HCT116 (cell line): Measurements from ENCODE around the gene NSG1. TPM values are rescaled to one million over a fixed set of nuclear protein-coding genes. Genes with fewer than 3 reads are reported as not detected.
A peak's percentile ranks its signal among the peaks of the same experiment; 100 is the strongest.

Source experiments
- ATAC-seq: fragments of 200-7000 bp; cut with Tn5 transposase; 2 replicates; pipeline ENCODE4 v1.9.1; 2020; ENCODE audit warnings: mild to moderate bottlenecking, moderate library complexity
- BruUV-seq: library from RNA; stranded (reverse); fragments of 400-500 nt; replicated peaks from 2 replicates; lab custom pipeline; 2021; lab: Mats Ljungman, UMichigan
- CTCF ChIA-PET: fragments of 300-600 bp; sonication (Branson Sonifier 250); formaldehyde crosslinking; loops from one replicate; lab custom pipeline; 2021; ENCODE audit warnings: antibody characterized with exemption; lab: Charles Lee
- POLR2A ChIA-PET: fragments of 300-600, 350-600 bp; sonication (Branson Sonifier 250); formaldehyde crosslinking; loops from one replicate; lab custom pipeline; 2021; ENCODE audit warnings: antibody characterized with exemption; lab: Charles Lee
- RAD21 ChIA-PET, 2 experiments: fragments of 300-600 bp; sonication (Branson Sonifier 250); formaldehyde crosslinking; loops; one replicate each; lab custom pipeline; 2023; ENCODE audit warnings: low total read pairs in 2 of 2; ENCODE audit not compliant: uncharacterized antibody in 2 of 2, unreplicated experiment in 2 of 2, low non-redundant PET in 1 of 2; lab: Charles Lee
- DNase-seq: peaks from one replicate; pipeline ENCODE4 v3.0.0-alpha.2; 2010; ENCODE audit warnings: low read depth, low spot score
- H2AFZ ChIP-seq: fragments of 200-600 bp; shearing (Covaris generic), sonication (generic); 2 replicates; pipeline ENCODE4 v1.6.1; 2017; ENCODE audit warnings: low read depth, mixed run types, mixed read lengths, antibody characterized with exemption, low read length; ENCODE audit not compliant: poor library complexity, severe bottlenecking
- H3K27ac ChIP-seq: 2 replicates; pipeline ENCODE4 v1.5.1; 2012; ENCODE audit warnings: low read depth, low read length
- H3K27me3 ChIP-seq: fragments of 200-600 bp; sonication (generic); 2 replicates; pipeline ENCODE4 v1.6.1; 2016; ENCODE audit warnings: mixed run types, low read length, mixed read lengths; ENCODE audit not compliant: insufficient read depth
- H3K36me3 ChIP-seq, 2 experiments: fragments of 200-500 bp in 1 of 2; fragments of 200-600 bp in 1 of 2; sonication (Bioruptor generic) in 1 of 2; sonication (generic) in 1 of 2; 2 replicates each; pipeline versions ENCODE4 v1.5.1 to v1.6.1; 2014 to 2016; ENCODE audit warnings: low read length in 2 of 2, inconsistent platforms in 1 of 2, mixed read lengths in 1 of 2, mixed run types in 1 of 2; ENCODE audit not compliant: insufficient read depth in 2 of 2, control insufficient read depth in 1 of 2
- H3K4me1 ChIP-seq, 2 experiments: fragments of 200-600 bp in 1 of 2; sonication (generic) in 1 of 2; 2 replicates each; pipeline versions ENCODE4 v1.5.1 to v1.6.1; 2012 to 2017; ENCODE audit warnings: low read length in 2 of 2, inconsistent platforms in 1 of 2, mild to moderate bottlenecking in 1 of 2, mixed read lengths in 1 of 2, mixed run types in 1 of 2, moderate library complexity in 1 of 2; ENCODE audit not compliant: insufficient read depth in 2 of 2, control insufficient read depth in 1 of 2
- H3K4me2 ChIP-seq: fragments of 200-600 bp; sonication (generic); 2 replicates; pipeline ENCODE4 v1.6.1; 2017; ENCODE audit warnings: mixed run types, low read length, mixed read lengths
- H3K4me3 ChIP-seq, 2 experiments: fragments of 200-600 bp in 1 of 2; sonication (generic) in 1 of 2; replicated peaks in 1 of 2; 2 replicates each; pipeline ENCODE4 v1.5.1; 2011 to 2016; ENCODE audit warnings: low read length in 2 of 2, control low read depth in 1 of 2, low read depth in 1 of 2, mild to moderate bottlenecking in 1 of 2, mixed read lengths in 1 of 2, mixed run types in 1 of 2
- H3K79me2 ChIP-seq: fragments of 200-600 bp; sonication (generic); 2 replicates; pipeline ENCODE4 v1.6.1; 2017; ENCODE audit warnings: mild to moderate bottlenecking, mixed run types, low read length, moderate library complexity, mixed read lengths; ENCODE audit not compliant: insufficient read depth
- H3K9ac ChIP-seq: fragments of 200-600 bp; sonication (generic); 2 replicates; pipeline ENCODE4 v1.6.1; 2016; ENCODE audit warnings: low read length, mixed read lengths
- H3K9me2 ChIP-seq: fragments of 200-600 bp; sonication (generic), shearing (Covaris generic); 2 replicates; pipeline ENCODE4 v1.6.1; 2017; ENCODE audit warnings: mixed run types, mild to moderate bottlenecking, moderate library complexity; ENCODE audit not compliant: insufficient read depth
- H3K9me3 ChIP-seq, 2 experiments: fragments of 200-500 bp in 1 of 2; fragments of 200-600 bp in 1 of 2; sonication (Bioruptor generic) in 1 of 2; sonication (generic) in 1 of 2; 2 replicates each; pipeline ENCODE4 v1.6.1; 2014 to 2017; ENCODE audit warnings: low read length in 2 of 2, mixed read lengths in 2 of 2, inconsistent platforms in 1 of 2, low read depth in 1 of 2, mild to moderate bottlenecking in 1 of 2, mixed run types in 1 of 2, moderate library complexity in 1 of 2; ENCODE audit not compliant: control insufficient read depth in 1 of 2, insufficient read depth in 1 of 2
- H4K20me1 ChIP-seq: fragments of 200-600 bp; sonication (generic), shearing (Covaris generic); 2 replicates; pipeline ENCODE4 v1.6.1; 2017; ENCODE audit warnings: mixed run types, mild to moderate bottlenecking, moderate library complexity; ENCODE audit not compliant: insufficient read depth
- CEBPB ChIP-seq: IDR thresholded peaks from 2 replicates; pipeline ENCODE4 v1.6.1; 2012; ENCODE audit warnings: low read depth
- ELF1 ChIP-seq: IDR thresholded peaks from 2 replicates; pipeline ENCODE4 v1.6.1; 2012; ENCODE audit warnings: low read depth, borderline replicate concordance
- POLR2A ChIP-seq: IDR thresholded peaks from 2 replicates; pipeline ENCODE4 v1.7.0; 2011; ENCODE audit warnings: borderline replicate concordance; ENCODE audit not compliant: insufficient read depth, insufficient read length; ENCODE audit errors: extremely low read depth
- SIN3A ChIP-seq: IDR thresholded peaks from 2 replicates; pipeline ENCODE4 v1.6.1; 2012; ENCODE audit warnings: low read depth
- SP1 ChIP-seq: IDR thresholded peaks from 2 replicates; pipeline ENCODE4 v1.6.1; 2012; ENCODE audit warnings: low read depth
- SRF ChIP-seq: IDR thresholded peaks from 2 replicates; pipeline ENCODE4 v1.6.1; 2012; ENCODE audit warnings: low read depth
- ZFX ChIP-seq: fragments of 450-650 bp; IDR thresholded peaks from 2 replicates; pipeline ENCODE4 v1.6.1; 2017
- intact Hi-C: fragments of 100-400 bp; cut with micrococcal nuclease; formaldehyde crosslinking; loops from 2 replicates; pipeline ENCODE4 v1.10.0; 2022
- total RNA-seq: library from RNA; stranded (reverse); gene quantifications from one replicate; pipeline ENCODE4 v1.2.1, GENCODE V29; 2021; ENCODE audit not compliant: unreplicated experiment
- TF ChIP-seq, protein P1 (sequence below): IDR thresholded peaks from 2 replicates; pipeline ENCODE4 v1.6.1; 2012
- TF ChIP-seq, protein P2 (sequence below): IDR thresholded peaks from 2 replicates; pipeline ENCODE4 v1.6.1; 2011; ENCODE audit warnings: mild to moderate bottlenecking, low read length, moderate library complexity; ENCODE audit not compliant: insufficient replicate concordance; ENCODE audit errors: extremely low read depth

Gene NSG1
- total RNA-seq, 1 experiment from 2014 or later: 0.12 TPM

GRCh38 chr4:4427121-4427870 is 40.4 kb downstream of the NSG1 start:
- intact Hi-C loops: no loop called here
- ChIA-PET POLR2A (no interaction called here), RAD21 (no interaction called here), CTCF (no interaction called here)
- DNase-seq (peak; percentile 47), ATAC-seq (peak; percentile 69)
- Histone ChIP-seq H3K4me2 (peak overlapping the region; percentile 18), H3K36me3 (no peaks in the 10 kb centered on the region; a peak in 1 of 4 replicates), H3K79me2 (no peaks in the 10 kb centered on the region), H3K9me2 (no peaks in the 10 kb centered on the region), H3K27ac (no peak overlapping the region), H3K4me3 (no peak overlapping the region), H3K4me1 (peaks cover 0 to 27% of the 10 kb centered on the region in 2 experiments; a peak in 1 of 4 replicates), H4K20me1 (no peaks in the 10 kb centered on the region), H3K27me3 (no peaks in the 10 kb centered on the region), H2AFZ (no peak overlapping the region), H3K9ac (no peak overlapping the region), H3K9me3 (no peaks in the 10 kb centered on the region)
- no TSS peak for BruUV-seq
- TF ChIP-seq ZFX (no peak), SP1 (peak; percentile 18)
- TF ChIP-seq, protein P1, sequence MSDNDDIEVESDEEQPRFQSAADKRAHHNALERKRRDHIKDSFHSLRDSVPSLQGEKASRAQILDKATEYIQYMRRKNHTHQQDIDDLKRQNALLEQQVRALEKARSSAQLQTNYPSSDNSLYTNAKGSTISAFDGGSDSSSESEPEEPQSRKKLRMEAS: 0 out of 2 replicates have a peak, but pooled peaks have one; percentile 16

GRCh38 chr4:4427886-4428285 is 41.0 kb downstream of the NSG1 start:
- Histone ChIP-seq H3K36me3 (no peaks in the 10 kb centered on the region; a peak in 1 of 4 replicates), H4K20me1 (no peaks in the 10 kb centered on the region), H3K4me3 (no peak overlapping the region), H3K4me2 (0 out of 2 replicates have a peak overlapping the region, but pooled peaks have one; percentile 18), H2AFZ (no peak overlapping the region), H3K9ac (no peak overlapping the region), H3K4me1 (peaks cover 0 to 27% of the 10 kb centered on the region in 2 experiments; a peak in 1 of 4 replicates)
- intact Hi-C loops: no loop called here
- ChIA-PET RAD21 (no interaction called here), CTCF (no interaction called here)
- ATAC-seq: no peak; the same call in 1 of the 2 replicates
- no peak for TF ChIP-seq CEBPB
- TF ChIP-seq SIN3A: no peak
- TF ChIP-seq, protein P2, sequence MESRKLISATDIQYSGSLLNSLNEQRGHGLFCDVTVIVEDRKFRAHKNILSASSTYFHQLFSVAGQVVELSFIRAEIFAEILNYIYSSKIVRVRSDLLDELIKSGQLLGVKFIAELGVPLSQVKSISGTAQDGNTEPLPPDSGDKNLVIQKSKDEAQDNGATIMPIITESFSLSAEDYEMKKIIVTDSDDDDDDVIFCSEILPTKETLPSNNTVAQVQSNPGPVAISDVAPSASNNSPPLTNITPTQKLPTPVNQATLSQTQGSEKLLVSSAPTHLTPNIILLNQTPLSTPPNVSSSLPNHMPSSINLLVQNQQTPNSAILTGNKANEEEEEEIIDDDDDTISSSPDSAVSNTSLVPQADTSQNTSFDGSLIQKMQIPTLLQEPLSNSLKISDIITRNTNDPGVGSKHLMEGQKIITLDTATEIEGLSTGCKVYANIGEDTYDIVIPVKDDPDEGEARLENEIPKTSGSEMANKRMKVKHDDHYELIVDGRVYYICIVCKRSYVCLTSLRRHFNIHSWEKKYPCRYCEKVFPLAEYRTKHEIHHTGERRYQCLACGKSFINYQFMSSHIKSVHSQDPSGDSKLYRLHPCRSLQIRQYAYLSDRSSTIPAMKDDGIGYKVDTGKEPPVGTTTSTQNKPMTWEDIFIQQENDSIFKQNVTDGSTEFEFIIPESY: no peak
- no peak for TF ChIP-seq ELF1
- 0 out of 2 replicates have a peak, but pooled peaks have one; percentile 2 for TF ChIP-seq SP1
- TF ChIP-seq, protein P1: 0 out of 2 replicates have a peak, but pooled peaks have one; percentile 4
- TF ChIP-seq POLR2A: no peak
- no peak for TF ChIP-seq SRF
- TF ChIP-seq, all 23 proteins: peak for 2
- Histone ChIP-seq H3K79me2 (no peaks in the 10 kb centered on the region), H3K27ac (no peak overlapping the region), H3K9me2 (no peaks in the 10 kb centered on the region), H3K27me3 (no peaks in the 10 kb centered on the region), H3K9me3 (no peaks in the 10 kb centered on the region)
- POLR2A ChIA-PET: no interaction called here
- DNase-seq: no peak
- no TSS peak for BruUV-seq
